Dedifferentiated amniotic fluid mesenchymal stem cell (primary cell): ENCODE data around the gene CRTAC1.

Experiments used
- DNase-seq: peaks from one replicate; pipeline ENCODE4 v3.0.0-alpha.2; 2016; ENCODE audit errors: extremely low spot score

The CRTAC1 gene

GRCh38 chr10:97974526-97975525 is 55.6 kb downstream of the CRTAC1 start:
- DNase-seq: no peak

- DNase-seq: no peak
These were observed 56.3 kb downstream of the CRTAC1 start for GRCh38 chr10:97974100-97974499.

DNA sequence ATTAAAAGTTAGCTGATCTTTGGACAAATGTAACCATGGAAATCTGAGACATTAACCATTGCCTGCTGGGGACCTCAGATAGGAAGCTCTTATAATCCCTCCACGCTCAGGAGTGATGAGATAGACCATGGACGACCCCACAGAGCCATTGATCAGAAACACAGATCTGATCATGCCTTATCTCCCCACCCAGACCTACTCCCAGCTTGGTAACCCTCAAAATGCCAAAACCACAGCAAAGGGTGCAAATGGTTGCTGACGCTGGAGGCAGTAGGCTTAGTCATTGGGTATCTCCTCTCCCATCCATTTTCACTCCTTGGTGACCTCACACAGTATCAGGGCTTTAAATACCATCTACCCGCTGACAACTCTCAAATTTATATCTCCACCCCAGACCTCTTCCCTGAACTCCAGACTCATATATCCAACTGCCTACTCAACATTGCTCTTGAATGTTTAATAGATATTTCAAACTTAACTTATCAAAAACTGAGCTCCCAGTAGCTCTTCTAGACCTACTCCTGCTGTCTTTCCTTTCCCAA is 60.8 kb downstream of the CRTAC1 start:
- no peak for DNase-seq

GRCh38 chr10:97964748-97965147 is 65.7 kb downstream of the CRTAC1 start:
- DNase-seq: no peak

DNA sequence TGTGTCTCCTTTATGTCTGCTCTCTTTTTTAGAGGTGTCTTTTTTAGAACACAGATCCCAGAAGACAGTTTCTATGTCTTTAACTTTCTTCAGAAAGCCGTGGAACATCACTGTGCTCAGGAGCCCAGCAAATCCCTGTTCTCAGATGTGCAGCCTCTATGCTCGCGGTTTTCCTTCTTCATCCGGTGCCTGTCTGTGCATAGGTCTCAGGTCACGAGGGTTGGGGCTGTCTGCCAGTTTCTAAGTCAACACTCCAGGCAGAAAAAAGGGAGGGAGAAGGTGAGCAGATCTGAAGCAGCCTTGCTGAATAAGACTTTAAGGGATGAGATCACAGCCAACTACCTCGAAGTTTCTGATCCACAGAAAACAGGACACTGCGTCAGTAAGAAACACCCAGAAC is 68.5 kb downstream of the CRTAC1 start:
- DNase-seq: no peak

GRCh38 chr10:97960269-97961056 is 70.0 kb downstream of the CRTAC1 start:
- DNase-seq: no peak

GRCh38 chr10:97949462-97949861 is 81.0 kb downstream of the CRTAC1 start:
- no peak for DNase-seq

DNA sequence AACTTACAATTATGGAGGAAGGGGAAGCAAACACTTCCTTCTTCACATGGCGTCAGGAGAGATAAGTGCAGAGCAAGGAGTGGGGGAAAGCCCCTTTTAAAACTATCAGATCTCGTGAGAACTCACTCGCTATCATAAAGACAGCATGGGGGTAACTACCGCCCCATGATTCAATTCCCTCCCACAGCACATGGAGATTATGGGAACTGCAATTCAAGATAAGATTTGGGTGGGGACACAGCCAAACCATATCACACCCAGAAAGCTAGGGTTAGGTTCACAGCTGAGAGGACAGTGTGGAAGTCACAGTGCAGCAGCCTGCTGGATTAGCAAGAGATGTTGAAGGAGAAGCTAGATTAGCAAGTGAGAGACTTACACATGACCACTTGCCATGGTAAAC is 81.6 kb downstream of the CRTAC1 start:
- DNase-seq: no peak

DNA sequence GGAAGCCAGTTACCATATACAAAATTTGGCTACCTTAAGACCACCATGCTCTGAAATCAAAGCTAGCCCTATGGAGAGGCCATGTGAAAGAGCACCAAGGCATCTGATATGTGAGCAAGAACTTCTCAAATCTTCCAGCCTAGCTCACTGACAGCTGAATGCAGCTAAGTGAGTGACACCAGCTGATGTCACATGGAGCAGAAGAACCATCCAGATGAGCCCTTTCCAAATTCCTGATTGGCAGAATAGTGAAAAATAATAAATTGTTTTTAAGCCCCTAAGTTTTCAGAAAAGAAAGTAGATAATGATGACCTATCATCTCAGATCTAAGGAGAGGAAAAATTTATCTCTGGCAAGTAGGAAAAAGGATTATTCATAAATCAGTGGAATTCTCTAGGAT is 85.6 kb downstream of the CRTAC1 start:
- no peak for DNase-seq

GRCh38 chr10:97943294-97943693 is 87.1 kb downstream of the CRTAC1 start:
- DNase-seq: no peak

DNA sequence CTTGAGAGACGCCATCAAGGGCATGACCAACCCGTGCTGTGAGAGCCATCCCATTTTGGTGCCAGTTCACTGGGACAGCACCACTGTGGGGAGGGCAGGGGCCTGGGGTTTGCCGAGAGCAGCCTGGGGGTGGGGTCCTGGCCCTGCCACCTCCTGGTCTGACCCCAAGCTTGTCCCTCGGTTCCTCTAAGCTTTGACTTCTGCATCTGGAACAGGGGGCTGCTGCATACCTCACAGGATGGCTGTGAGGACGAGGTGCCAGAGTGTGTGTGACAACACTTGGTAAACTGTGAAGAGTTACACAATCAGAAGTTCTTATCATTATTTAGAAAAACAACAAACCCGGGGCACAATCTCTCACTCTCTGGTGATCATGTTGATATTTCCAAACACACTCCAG is 89.9 kb downstream of the CRTAC1 start:
- DNase-seq: no peak

DNA sequence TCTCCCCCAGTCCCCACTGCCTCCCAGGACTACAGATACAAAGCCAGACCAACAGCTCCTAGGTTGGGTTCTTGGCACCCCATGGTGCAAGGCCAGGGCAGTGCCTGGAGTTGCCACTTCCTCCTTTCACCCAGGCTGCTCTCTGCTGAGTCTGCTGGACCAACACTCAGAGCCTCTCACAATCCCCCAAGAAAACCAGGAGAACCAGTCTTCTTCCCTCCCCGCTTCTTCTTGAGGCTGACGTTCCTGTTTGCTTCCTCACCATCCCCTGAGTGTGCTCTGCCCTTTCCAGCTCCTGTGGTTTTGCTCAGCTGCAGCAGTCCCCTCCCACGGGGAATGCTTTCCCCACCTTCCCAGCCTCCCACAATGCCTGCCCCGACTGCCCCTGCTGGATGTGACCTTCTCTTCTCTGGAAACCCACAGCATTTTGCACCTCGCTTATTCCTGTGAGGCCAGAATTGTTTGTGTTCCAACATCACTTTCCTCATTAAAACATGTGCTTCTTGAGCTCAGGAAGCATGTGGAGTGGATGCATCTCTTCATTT is 90.9 kb downstream of the CRTAC1 start:
- no peak for DNase-seq

GRCh38 chr10:97937928-97938327 is 92.5 kb downstream of the CRTAC1 start:
- DNase-seq: no peak

DNA sequence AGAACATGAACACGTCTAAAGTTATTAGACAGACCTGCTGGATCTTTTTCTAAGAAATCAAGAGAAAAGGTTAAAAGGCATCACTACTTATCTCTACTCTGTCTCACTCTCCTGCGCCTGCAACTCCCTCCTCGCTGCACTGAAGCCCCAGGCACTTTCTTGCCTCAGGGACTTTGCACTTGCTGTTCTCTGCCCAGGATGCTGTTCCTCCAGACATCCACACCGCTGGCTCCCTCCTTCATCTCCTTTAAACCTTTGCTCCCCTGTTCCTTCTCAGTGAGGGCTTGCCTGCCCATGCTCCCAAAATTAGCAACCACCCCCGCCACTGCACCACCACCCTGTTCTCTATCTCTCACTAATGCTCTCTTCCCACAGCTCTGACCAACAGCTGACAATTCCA is 93.4 kb downstream of the CRTAC1 start:
- DNase-seq: no peak

- DNase-seq: no peak
These were observed 94.3 kb downstream of the CRTAC1 start for GRCh38 chr10:97936126-97936525.

DNA sequence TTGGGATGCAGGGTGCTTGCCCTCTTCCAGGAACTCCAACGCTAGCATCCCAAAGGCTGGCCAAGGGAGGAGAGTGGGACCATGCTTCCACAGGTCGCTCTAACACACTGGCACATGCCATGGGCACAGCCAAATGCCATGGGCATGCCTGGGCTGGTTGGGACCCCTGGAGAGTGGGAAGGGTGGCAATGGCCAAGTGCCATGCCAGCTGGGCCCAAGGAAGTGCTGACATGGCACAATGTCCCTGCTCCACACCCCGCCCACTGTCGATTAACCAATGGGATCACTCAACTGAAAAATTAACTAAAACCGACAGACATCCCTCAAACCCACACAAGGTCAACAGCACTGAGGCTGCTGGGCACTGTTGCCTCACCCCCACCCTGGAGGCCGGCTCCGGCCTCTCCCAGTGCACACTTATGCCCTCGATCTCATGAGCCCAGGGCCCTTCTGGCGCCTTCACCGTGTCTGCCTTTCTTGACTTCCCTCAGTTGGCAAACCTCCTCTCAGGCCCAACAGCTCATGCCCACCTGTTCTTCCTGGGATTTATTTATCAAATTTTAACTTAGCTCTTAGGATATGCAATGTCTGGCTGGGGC is 97.4 kb downstream of the CRTAC1 start:
- DNase-seq: no peak

DNA sequence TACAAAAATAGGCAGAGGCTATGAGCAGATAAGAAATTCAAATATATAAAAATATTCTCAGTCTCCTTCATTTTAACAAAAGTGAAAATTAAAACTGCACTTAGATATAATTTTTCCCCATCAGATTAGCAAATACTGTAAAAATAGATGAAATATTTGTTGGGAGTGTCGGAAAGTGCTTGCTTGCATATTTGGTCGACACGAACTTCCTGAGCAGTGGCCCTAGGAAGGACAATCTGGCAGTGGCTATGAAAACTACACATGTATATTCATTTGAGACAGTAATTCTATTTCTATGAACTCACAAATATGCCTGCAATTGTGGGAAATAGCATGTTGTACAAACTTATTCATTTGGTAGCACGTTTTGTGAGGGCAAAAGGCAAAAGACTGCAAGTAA is 99.4 kb downstream of the CRTAC1 start:
- DNase-seq: no peak

GRCh38 chr10:97928897-97929296 is 101.5 kb downstream of the CRTAC1 start:
- no peak for DNase-seq

DNA sequence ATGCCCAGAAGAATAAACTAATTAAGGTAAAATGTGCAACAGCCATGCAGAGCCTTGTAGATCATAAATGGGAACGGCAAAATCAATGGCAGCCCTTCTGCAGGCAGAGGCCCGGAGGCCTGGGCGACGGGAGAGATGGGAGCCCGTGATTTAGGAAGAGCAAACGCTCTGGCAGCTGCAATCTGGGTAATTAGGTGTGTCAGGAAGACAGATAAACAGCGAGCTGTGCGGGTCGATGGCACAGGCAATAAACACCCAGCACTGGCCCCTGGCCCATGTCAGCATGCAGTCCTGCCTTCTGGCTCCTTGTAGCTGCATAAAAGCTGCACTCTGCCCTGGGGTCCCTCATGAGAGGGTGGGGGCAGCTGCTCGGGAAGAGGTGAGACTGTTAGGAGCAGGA is 102.8 kb downstream of the CRTAC1 start:
- no peak for DNase-seq

GRCh38 chr10:97926055-97926454 is 104.4 kb downstream of the CRTAC1 start:
- no peak for DNase-seq

GRCh38 chr10:97925308-97925938 is 105.0 kb downstream of the CRTAC1 start:
- DNase-seq: no peak
